CD4-positive, alpha-beta T cell treated with Interleukin-4 for 4 hours (primary cell): ENCODE data around the gene MGMT.

ENCODE experiments used
- DNase-seq: peaks from one replicate; pipeline ENCODE4 v3.0.0-alpha.2; 2020

Gene MGMT

DNA sequence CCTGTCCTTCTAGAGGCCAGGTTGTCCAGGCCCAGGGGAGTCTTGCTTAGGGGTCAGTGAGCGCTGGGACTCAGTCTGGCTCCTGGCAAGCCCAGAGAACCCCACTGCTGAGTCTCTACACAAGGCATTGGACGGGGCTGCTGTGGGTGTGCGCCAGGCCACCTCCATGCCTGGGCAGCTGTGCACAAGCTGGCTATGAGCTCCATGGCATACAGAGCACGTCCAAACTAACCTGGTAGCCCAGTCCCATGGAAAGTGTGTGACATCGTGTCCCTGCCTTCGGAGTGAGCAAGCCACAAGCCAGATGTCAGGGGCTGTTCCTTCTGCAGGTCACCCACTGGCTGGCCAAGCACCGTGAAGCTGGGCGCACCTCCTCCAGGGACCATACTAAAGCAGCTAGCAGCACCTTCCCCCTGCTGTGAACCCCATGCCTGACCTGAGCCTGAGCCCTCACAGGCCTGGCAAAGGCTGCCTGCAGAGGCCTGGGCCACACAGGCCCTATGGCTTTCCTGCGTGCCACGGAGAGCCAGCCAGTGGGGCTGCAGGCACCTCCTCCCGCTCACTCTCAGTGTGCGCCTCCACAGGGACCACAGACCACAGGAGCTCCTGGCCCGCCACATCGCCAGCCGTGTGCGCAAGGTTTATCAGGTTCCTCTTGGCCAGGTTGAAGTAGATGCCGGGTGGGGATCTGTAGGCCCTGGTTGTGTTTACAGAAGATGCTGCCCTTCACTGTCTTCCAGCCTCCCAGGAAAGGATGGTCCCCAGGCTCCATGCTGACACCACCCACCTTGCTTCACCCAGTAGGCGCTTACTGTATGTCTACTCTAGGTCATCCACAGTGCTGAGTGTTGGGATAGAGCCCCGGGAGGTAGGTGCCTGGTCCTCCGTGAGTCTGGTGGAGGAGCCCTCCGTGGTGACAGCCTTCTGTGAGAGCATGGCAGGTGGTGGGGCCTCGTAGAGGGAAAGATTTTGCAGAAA lies 277.4 kb downstream of the MGMT start:
- DNase-seq, result no peak

DNA sequence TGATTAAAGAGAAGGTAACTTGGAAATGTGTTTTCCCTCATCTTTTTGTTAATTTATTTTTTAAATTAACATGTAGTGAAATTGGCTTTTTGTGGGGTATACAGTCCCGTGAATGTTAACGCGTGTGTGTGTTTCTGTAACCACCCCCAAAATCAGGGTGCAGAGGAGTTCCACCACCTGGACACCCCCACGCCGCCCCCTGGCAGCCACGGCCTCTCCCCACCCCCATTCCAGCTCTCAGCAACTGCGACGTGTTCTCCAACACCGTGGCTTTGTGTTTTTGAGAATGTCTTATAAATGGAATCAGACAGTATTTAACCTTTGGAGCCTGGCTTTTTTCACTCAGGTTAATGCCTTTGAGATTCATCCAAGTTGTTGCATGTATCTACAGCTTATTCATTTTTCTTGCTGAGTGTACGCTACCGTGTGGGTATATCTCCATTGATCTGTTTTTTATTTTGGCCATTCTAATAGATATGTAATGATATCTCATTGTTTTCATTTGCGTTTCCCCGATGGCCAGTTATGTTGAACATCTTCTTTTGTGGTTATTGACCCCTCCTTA lies 278.2 kb downstream of the MGMT start:
- DNase-seq, result no peak

- DNase-seq, result no peak
Observed at GRCh38 chr10:129754211-129755050, 287.4 kb downstream of the MGMT start.

DNA sequence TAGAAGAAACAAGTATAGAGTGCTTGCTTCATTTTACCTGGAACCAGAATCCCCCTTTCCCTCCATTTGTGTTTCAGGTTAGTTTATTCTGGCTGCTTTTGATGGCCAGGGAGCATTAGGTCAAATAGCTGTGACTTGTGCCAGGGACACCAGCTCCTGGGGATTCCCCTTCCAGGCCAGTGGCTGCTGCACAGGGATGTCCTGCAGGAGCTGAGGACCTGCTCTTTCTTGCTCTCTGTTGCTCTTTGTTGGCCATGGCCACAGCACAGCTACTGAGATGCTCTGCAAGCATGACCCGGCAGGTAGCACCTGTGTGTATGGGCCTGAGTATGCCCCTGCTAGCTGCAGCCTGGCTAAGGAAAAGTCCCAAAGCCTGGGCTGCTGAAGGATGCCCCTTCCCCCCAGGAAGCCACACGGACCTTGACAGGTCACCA lies 288.1 kb downstream of the MGMT start:
- DNase-seq, result no peak

- no peak for DNase-seq
Observed at GRCh38 chr10:129755621-129756020, 288.6 kb downstream of the MGMT start.

DNA sequence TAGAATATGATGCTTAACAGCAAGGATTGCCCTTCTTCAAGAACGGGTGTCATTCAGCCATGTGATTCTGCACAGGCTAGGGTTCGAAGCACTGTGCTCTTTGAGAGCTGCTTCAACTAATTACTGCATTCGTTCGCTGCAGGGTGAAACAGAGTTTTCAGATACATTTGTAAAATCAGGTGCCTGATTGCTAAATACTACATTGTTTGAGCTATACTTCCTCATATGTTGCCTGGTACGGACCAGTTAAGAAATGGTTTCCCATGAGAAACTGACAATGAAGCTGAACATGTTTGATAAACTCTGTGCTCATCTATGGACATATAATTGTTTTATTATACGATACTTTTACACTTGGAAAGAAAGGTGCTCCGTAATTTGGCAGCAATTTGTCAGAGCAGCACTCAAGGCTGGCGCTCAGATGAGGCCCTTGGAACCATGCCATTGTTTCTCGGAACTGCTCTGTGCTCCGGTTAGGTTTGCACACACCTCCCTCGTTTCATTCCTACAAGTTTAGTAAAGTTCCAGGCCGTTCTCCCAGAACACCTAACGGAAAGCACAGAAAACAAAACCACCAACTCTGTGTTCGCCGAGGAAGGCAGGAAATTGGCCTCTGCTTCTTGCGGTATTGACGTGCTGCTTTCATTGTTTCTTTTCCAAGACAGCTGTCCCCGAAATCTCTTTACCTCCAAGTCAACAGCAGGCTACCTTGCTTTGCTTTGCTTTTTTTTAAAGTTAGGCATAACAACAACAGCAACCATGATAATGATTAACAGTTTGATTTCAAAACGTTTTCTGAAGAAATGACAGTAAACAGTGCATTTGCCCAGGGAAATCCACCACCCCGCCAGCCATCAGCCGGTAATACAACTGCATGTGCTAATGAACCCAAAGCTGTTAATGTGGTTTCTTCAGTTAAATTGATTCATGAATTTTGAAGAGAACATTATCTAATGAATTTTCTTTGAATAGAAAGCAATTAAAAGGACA lies 290.2 kb downstream of the MGMT start:
- no peak for DNase-seq

DNA sequence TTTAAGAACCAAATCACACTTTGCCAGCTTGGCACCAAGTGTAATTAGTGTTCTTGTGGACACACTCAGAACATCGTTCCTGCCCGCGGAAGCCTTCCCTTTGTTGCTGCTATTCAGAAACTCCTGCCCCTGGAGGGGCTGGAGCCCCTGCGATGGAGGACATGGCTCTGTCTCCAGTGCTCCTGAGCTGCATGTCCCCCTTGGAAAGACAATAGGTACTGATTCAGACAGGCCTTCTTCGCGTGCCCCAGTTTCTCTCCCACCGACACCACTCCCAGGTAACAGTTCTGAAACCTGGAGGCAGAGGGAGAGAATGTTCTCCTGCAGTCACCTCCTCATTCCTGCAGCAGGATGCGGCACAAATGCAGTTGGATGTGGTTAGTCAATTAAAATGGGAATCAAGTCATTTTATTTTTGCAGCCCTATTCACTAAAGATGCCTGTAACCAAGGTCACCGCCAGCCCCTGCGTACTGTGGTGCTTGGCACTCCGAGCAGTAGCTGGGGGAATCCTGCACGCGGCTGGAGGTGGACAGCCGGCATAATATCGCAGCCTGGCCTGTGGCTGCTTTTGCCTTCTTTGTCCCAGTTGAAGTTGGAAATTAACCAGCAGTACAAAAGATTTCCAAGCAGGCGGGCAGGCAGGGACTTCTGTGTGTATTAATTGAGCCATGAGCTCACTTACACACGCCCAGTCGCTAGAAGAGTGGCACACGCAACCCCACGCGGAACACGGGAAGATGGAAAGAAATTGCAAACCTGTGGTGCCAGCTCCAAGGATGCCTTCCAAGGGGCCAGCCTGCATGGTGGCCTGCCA lies 291.4 kb downstream of the MGMT start:
- DNase-seq, result no peak

DNA sequence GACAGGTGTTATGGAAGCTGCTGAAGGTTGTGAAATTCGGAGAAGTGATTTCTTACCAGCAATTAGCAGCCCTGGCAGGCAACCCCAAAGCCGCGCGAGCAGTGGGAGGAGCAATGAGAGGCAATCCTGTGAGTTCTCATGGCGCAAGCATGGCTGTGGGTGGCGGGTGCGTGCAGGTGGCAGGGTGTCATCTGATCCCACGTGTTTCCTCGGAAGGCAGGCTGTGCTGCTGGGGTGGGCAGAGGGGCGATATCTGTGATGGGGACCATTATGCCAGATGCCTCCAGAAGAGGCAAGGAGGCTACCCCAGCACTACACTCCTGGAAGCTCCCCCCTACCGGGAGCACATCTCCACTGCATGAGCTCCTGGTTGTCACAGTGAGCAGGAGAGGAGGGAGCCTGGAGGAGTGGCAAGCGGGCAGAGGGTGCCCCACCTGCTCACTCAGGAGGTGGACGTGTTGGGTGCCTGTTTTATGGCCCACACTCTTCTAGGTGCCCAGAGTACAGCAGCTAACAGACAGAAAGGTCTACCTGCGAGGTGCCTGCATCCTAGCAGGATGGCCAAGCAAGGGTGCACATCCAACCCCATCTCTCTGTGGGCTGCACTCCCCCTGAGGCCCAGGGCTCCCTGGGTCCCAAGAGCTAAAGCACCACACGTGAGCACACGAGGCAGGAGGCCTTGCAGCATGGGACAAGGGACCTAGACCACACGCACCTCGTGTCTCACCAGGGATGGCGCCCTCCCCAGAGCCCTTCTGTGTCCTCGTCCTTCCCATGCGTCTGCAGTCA lies 292.4 kb downstream of the MGMT start:
- DNase-seq, result no peak

- no peak for DNase-seq
Observed at GRCh38 chr10:129760003-129760315, 292.9 kb downstream of the MGMT start.

GRCh38 chr10:129760416-129760815 lies 293.4 kb downstream of the MGMT start:
- DNase-seq, result no peak

DNA sequence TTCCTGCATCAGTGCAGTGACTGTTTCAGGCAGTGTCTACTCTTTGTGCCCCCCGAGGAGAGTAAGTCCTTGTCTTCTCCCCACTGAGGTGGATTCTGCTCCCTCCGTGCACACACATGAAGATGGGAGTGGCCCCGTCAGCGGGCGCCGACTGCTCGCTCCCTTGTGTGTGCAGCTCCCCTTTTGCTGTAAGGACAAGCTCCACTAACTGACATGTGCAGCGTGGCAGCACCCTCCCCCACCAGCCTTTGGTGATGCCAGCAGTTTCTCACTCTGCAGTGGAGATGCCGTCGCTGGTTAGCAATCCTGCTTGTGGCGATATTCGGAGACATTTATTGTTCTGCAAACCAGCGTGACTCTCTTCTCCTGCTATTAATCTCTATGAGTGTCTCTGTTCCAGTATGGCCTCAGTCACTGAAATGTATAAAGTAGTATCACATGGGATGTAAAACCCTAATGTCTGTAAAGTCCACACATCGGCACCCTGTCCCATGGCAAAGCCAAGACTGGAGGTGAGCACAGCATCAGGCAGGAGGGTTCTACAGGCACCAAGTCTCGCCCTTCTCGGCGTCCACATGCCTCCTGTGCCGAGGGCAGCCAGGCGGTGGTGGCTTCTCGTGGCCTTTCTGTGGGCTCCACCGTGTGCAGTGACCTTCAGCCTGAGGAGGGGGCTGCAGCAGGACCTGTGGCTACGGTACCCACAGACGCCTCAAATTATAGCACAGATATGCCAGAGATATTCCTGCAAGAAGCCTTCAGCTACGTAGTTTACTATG lies 294.3 kb downstream of the MGMT start:
- DNase-seq, result no peak

DNA sequence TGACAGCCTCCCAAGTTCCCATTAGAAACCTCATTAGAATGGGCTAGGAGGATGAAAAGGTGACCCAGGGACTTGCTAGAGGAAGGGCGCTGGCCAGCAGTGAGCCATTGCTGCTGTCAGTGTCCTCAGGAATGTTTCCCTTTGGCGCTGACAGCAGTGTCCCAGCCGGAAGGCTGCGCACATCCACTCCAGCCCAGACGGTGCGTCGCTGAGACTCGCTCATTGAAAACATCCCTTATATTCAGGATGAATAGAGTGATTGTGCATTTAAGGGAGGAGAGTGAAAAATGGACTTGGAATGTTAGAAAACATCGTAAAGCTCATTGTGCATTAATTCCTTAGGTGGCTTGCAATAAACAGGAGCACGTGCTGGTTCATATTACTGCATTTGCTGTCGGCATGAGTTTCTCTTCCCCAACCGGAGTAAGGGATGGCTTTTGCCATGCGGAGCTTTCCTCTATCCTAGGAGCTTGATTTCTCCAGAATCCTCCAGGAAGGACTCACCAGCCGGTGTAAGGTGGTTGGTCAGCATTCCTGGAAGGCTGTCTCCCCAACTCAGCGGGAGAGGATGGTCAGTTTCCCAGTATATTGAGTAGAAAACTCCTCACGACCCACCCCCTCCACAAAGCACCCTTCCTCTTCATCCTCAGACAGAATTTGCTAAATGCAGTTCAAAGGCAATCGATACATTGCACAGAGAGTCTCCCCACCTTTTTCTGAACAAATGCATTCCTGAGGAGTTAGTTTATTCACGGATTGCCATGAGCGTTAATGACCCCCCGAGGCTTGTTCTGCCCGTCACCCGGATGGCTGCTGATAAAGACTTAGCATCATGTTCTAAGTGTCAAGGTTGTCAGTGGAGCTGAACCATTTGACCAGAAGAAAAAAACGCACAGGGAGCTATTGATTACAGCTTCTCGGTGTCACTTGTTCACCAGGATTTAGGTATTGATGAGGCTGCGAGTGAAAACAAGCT lies 295.2 kb downstream of the MGMT start:
- DNase-seq, result no peak

GRCh38 chr10:129764011-129764900 lies 297.2 kb downstream of the MGMT start:
- no peak for DNase-seq

GRCh38 chr10:129764901-129765663 lies 298.0 kb downstream of the MGMT start:
- no peak for DNase-seq

DNA sequence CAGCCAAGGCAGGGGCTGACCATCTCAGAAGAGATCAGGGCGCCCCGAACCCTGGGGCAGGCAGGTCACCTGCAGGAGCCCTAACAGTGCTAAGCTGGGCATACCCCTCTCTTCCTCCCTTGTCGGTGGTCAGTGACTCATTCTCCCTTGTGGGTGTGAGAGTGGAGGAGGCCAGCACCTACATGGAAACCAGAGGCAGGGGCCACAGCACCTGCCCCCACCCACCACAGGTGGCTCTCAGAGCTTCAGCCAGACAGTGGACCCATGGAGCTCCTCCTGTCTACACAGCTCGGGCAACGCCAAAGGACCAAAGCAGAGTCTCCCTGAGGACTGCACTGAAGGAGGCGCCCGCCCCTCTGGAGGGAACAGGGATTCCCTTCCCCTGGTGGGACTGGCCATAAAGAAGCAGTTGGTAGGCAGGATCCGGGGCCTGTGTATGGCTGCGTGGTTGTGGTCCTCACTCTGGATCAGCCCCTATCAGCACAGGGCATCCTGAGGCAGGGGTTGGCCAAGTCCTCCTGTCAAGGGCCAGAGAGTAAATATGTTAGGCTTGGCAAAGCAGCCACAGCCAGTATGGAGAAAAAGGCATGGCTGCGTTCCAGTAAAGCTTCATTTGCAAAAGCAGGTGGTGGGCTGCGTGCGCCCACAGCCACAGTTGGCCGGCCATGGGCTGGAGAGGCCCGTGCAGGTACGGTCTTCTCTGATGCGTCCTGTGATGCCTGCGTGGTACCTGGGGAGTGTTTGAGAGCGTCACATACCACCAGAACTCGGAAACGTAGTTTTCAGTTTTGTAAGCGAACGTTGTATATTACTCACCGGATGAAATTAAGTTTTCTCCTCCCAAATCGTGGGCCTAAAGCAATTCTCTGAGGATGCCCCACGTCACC lies 298.9 kb downstream of the MGMT start:
- no peak for DNase-seq
